ENCODE measurements around the gene KCNK3.
"Not testable (repeated sequence)": the region's sequence is repeated elsewhere in the genome, so short reads cannot be mapped to it uniquely, and the experiment has no call there.

Gene KCNK3

GRCh38 chr2:26653207-26654060, 39.1 kb upstream of the KCNK3 start:
- no peak for TF ChIP-seq CTCF (IDR thresholded peaks at IDR 0.05; ENCODE audit: borderline replicate concordance, insufficient read depth, low read depth, low read length)
- no peak overlapping the region for H3K4me3 ChIP-seq (ENCODE audit: low read depth, low read length)

GRCh38 chr2:26654061-26654340, 38.5 kb upstream of the KCNK3 start:
- H3K4me3 ChIP-seq (ENCODE audit: low read depth, low read length) = no peak overlapping the region
- TF ChIP-seq CTCF (IDR thresholded peaks at IDR 0.05; ENCODE audit: borderline replicate concordance, insufficient read depth, low read depth, low read length) = no peak

- H3K4me3 ChIP-seq (ENCODE audit: low read depth, low read length) = not testable (repeated sequence)
Observed at GRCh38 chr2:26655120-26655519, 37.4 kb upstream of the KCNK3 start.

- H3K4me3 ChIP-seq (ENCODE audit: low read depth, low read length) = no peak overlapping the region
- TF ChIP-seq CTCF (IDR thresholded peaks at IDR 0.05; ENCODE audit: borderline replicate concordance, insufficient read depth, low read depth, low read length) = no peak
Observed at GRCh38 chr2:26655611-26656195, 36.8 kb upstream of the KCNK3 start.

GRCh38 chr2:26657265-26657664, 35.3 kb upstream of the KCNK3 start:
- no peak overlapping the region for H3K4me3 ChIP-seq (ENCODE audit: low read depth, low read length)
- no peak for TF ChIP-seq CTCF (IDR thresholded peaks at IDR 0.05; ENCODE audit: borderline replicate concordance, insufficient read depth, low read depth, low read length)

- H3K4me3 ChIP-seq (ENCODE audit: low read depth, low read length) = no peak overlapping the region
- TF ChIP-seq CTCF (IDR thresholded peaks at IDR 0.05; ENCODE audit: borderline replicate concordance, insufficient read depth, low read depth, low read length) = no peak
Observed at GRCh38 chr2:26658691-26659346, 33.7 kb upstream of the KCNK3 start.

- no peak for TF ChIP-seq CTCF (IDR thresholded peaks at IDR 0.05; ENCODE audit: borderline replicate concordance, insufficient read depth, low read depth, low read length)
- no peak overlapping the region for H3K4me3 ChIP-seq (ENCODE audit: low read depth, low read length)
Observed at GRCh38 chr2:26660363-26660962, 32.1 kb upstream of the KCNK3 start.

- H3K4me3 ChIP-seq (ENCODE audit: low read depth, low read length) = not testable (repeated sequence)
Observed at GRCh38 chr2:26665296-26665695, 27.2 kb upstream of the KCNK3 start.

Measured in GM12875 (cell line).